Measurements from ENCODE around the gene SKIDA1.

DNA sequence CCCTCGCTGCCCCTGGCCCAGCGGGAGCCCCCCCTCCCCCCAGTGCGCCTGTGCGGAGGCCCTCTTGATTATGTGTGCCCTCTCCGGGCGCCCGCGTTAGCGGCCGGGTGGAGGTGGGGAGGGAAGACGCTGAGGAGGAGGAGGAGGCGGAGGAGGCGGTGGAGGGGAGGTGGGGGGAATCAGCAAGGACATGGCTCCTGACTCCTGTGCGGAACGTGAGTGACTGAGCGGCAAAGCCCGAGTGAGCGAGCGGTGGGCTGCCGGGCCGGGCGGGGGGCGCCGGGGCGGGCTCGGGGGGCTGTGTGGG, 8.8 kb upstream of the SKIDA1 start:
- TF ChIP-seq SMC3 (IDR thresholded peaks at IDR 0.05; ENCODE audit: low read depth, low read length) = no peak
- TF ChIP-seq POLR2A (IDR thresholded peaks at IDR 0.05; ENCODE audit: low read depth, low read length) = no peak
- TF ChIP-seq, protein P1, sequence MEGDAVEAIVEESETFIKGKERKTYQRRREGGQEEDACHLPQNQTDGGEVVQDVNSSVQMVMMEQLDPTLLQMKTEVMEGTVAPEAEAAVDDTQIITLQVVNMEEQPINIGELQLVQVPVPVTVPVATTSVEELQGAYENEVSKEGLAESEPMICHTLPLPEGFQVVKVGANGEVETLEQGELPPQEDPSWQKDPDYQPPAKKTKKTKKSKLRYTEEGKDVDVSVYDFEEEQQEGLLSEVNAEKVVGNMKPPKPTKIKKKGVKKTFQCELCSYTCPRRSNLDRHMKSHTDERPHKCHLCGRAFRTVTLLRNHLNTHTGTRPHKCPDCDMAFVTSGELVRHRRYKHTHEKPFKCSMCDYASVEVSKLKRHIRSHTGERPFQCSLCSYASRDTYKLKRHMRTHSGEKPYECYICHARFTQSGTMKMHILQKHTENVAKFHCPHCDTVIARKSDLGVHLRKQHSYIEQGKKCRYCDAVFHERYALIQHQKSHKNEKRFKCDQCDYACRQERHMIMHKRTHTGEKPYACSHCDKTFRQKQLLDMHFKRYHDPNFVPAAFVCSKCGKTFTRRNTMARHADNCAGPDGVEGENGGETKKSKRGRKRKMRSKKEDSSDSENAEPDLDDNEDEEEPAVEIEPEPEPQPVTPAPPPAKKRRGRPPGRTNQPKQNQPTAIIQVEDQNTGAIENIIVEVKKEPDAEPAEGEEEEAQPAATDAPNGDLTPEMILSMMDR (conservative IDR thresholded peaks at IDR 0.05; ENCODE audit: low read depth, low read length) = no peak
- TF ChIP-seq CHD1 (IDR thresholded peaks at IDR 0.05; ENCODE audit: low read depth, low read length) = no peak
- no peak for TF ChIP-seq MAFK (IDR thresholded peaks at IDR 0.05; ENCODE audit: low read depth, low read length)
